ENCODE data around the gene TMC5.
A peak's percentile ranks its signal among the peaks of the same experiment; 100 is the strongest.
"Not testable (repeated sequence)": the region's sequence is repeated elsewhere in the genome, so short reads cannot be mapped to it uniquely, and the experiment has no call there.

The TMC5 gene

GRCh38 chr16:19406891-19407491 is 10.7 kb upstream of the TMC5 start:
- WGBS, 2 experiments (ENCODE audit: insufficient coverage in 2 of 2): 55 to 59% methylated on average over 4 to 5 of the region's 5 CpGs
- no peak overlapping the region for H3K27ac ChIP-seq (ENCODE audit: low read depth, low read length, severe bottlenecking)
- H3K4me1 ChIP-seq (ENCODE audit: control insufficient read depth, insufficient read depth, low read length, poor library complexity, severe bottlenecking): no peaks in the 10 kb centered on the region
- no peaks in the 10 kb centered on the region for H3K36me3 ChIP-seq (ENCODE audit: control insufficient read depth, insufficient read depth, low read length)
- no peak overlapping the region for H3K4me3 ChIP-seq (ENCODE audit: extremely low read depth, insufficient read depth, low read length, poor library complexity, severe bottlenecking)
- peaks cover 17% of the 10 kb centered on the region for H3K9me3 ChIP-seq (ENCODE audit: control insufficient read depth, low read length)

- no peaks in the 10 kb centered on the region for H3K4me1 ChIP-seq (ENCODE audit: control insufficient read depth, insufficient read depth, low read length, poor library complexity, severe bottlenecking)
- peaks cover 14% of the 10 kb centered on the region for H3K9me3 ChIP-seq (ENCODE audit: control insufficient read depth, low read length)
- WGBS, 2 experiments (ENCODE audit: insufficient coverage in 2 of 2): 3% methylated on average over 46 to 49 of the region's 58 CpGs
- no peak overlapping the region for H3K27ac ChIP-seq (ENCODE audit: low read depth, low read length, severe bottlenecking)
- peak overlapping the region; percentile 35 for H3K4me3 ChIP-seq (ENCODE audit: extremely low read depth, insufficient read depth, low read length, poor library complexity, severe bottlenecking)
- H3K36me3 ChIP-seq (ENCODE audit: control insufficient read depth, insufficient read depth, low read length): no peaks in the 10 kb centered on the region
These were observed 7.1 kb upstream of the TMC5 start for GRCh38 chr16:19410435-19411171.

GRCh38 chr16:19411298-19411697 is 6.4 kb upstream of the TMC5 start:
- no peaks in the 10 kb centered on the region for H3K4me1 ChIP-seq (ENCODE audit: control insufficient read depth, insufficient read depth, low read length, poor library complexity, severe bottlenecking)
- 100% methylated on average over 1 of the region's 3 CpGs; no CpG with 5 or more reads in 1 of the 2 experiments for WGBS, 2 experiments (ENCODE audit: insufficient coverage in 2 of 2)
- peaks cover 14% of the 10 kb centered on the region for H3K9me3 ChIP-seq (ENCODE audit: control insufficient read depth, low read length)
- no peaks in the 10 kb centered on the region for H3K36me3 ChIP-seq (ENCODE audit: control insufficient read depth, insufficient read depth, low read length)
- H3K4me3 ChIP-seq (ENCODE audit: extremely low read depth, insufficient read depth, low read length, poor library complexity, severe bottlenecking): peak overlapping the region; percentile 35
- no peak overlapping the region for H3K27ac ChIP-seq (ENCODE audit: low read depth, low read length, severe bottlenecking)

GRCh38 chr16:19412055-19412454 is 5.6 kb upstream of the TMC5 start:
- not testable (repeated sequence) for H3K27ac ChIP-seq (ENCODE audit: low read depth, low read length, severe bottlenecking); H3K36me3 ChIP-seq (ENCODE audit: control insufficient read depth, insufficient read depth, low read length); H3K4me1 ChIP-seq (ENCODE audit: control insufficient read depth, insufficient read depth, low read length, poor library complexity, severe bottlenecking); H3K4me3 ChIP-seq (ENCODE audit: extremely low read depth, insufficient read depth, low read length, poor library complexity, severe bottlenecking)
- peaks cover 11% of the 10 kb centered on the region for H3K9me3 ChIP-seq (ENCODE audit: control insufficient read depth, low read length)
- 100% methylated on average over 4 of the region's 7 CpGs for WGBS, 2 experiments (ENCODE audit: insufficient coverage in 2 of 2)

- no peaks in the 10 kb centered on the region for H3K4me1 ChIP-seq (ENCODE audit: control insufficient read depth, insufficient read depth, low read length, poor library complexity, severe bottlenecking)
- no peak overlapping the region for H3K27ac ChIP-seq (ENCODE audit: low read depth, low read length, severe bottlenecking)
- H3K36me3 ChIP-seq (ENCODE audit: control insufficient read depth, insufficient read depth, low read length): no peaks in the 10 kb centered on the region
- no peaks in the 10 kb centered on the region for H3K9me3 ChIP-seq (ENCODE audit: control insufficient read depth, low read length)
- no peak overlapping the region for H3K4me3 ChIP-seq (ENCODE audit: extremely low read depth, insufficient read depth, low read length, poor library complexity, severe bottlenecking)
- 87 to 97% methylated on average over 4 of the region's 5 CpGs for WGBS, 2 experiments (ENCODE audit: insufficient coverage in 2 of 2)
These were observed 2.2 kb upstream of the TMC5 start for GRCh38 chr16:19415461-19415860.

GRCh38 chr16:19415918-19416317 is 1.8 kb upstream of the TMC5 start:
- Histone ChIP-seq H3K9me3 (ENCODE audit: control insufficient read depth, low read length) (no peaks in the 10 kb centered on the region), H3K4me1 (ENCODE audit: control insufficient read depth, insufficient read depth, low read length, poor library complexity, severe bottlenecking) (no peaks in the 10 kb centered on the region), H3K4me3 (ENCODE audit: extremely low read depth, insufficient read depth, low read length, poor library complexity, severe bottlenecking) (no peak overlapping the region), H3K36me3 (ENCODE audit: control insufficient read depth, insufficient read depth, low read length) (no peaks in the 10 kb centered on the region), H3K27ac (ENCODE audit: low read depth, low read length, severe bottlenecking) (no peak overlapping the region)
- WGBS, 2 experiments (ENCODE audit: insufficient coverage in 2 of 2): no CpG with 5 or more reads among the region's 2 CpGs

- H3K4me1 ChIP-seq (ENCODE audit: control insufficient read depth, insufficient read depth, low read length, poor library complexity, severe bottlenecking): no peaks in the 10 kb centered on the region
- H3K4me3 ChIP-seq (ENCODE audit: extremely low read depth, insufficient read depth, low read length, poor library complexity, severe bottlenecking): no peak overlapping the region
- 97 to 100% methylated on average over 1 to 4 of the region's 4 CpGs for WGBS, 2 experiments (ENCODE audit: insufficient coverage in 2 of 2)
- peaks cover 5% of the 10 kb centered on the region for H3K9me3 ChIP-seq (ENCODE audit: control insufficient read depth, low read length)
- no peaks in the 10 kb centered on the region for H3K36me3 ChIP-seq (ENCODE audit: control insufficient read depth, insufficient read depth, low read length)
- H3K27ac ChIP-seq (ENCODE audit: low read depth, low read length, severe bottlenecking): no peak overlapping the region
These were observed 517 bp downstream of the TMC5 start for GRCh38 chr16:19418200-19418599.

GRCh38 chr16:19419698-19420075 is 2.0 kb downstream of the TMC5 start:
- WGBS, 2 experiments (ENCODE audit: insufficient coverage in 2 of 2): 85 to 97% methylated on average over 8 of the region's 9 CpGs
- Histone ChIP-seq H3K9me3 (ENCODE audit: control insufficient read depth, low read length) (peaks cover 5% of the 10 kb centered on the region), H3K36me3 (ENCODE audit: control insufficient read depth, insufficient read depth, low read length) (no peaks in the 10 kb centered on the region), H3K27ac (ENCODE audit: low read depth, low read length, severe bottlenecking) (no peak overlapping the region), H3K4me3 (ENCODE audit: extremely low read depth, insufficient read depth, low read length, poor library complexity, severe bottlenecking) (no peak overlapping the region), H3K4me1 (ENCODE audit: control insufficient read depth, insufficient read depth, low read length, poor library complexity, severe bottlenecking) (no peaks in the 10 kb centered on the region)

- Histone ChIP-seq H3K27ac (ENCODE audit: low read depth, low read length, severe bottlenecking) (no peak overlapping the region), H3K4me1 (ENCODE audit: control insufficient read depth, insufficient read depth, low read length, poor library complexity, severe bottlenecking) (no peaks in the 10 kb centered on the region), H3K4me3 (ENCODE audit: extremely low read depth, insufficient read depth, low read length, poor library complexity, severe bottlenecking) (no peak overlapping the region), H3K36me3 (ENCODE audit: control insufficient read depth, insufficient read depth, low read length) (no peaks in the 10 kb centered on the region), H3K9me3 (ENCODE audit: control insufficient read depth, low read length) (peaks cover 5% of the 10 kb centered on the region)
- 87 to 93% methylated on average over 8 of the region's 8 CpGs for WGBS, 2 experiments (ENCODE audit: insufficient coverage in 2 of 2)
These were observed 6.8 kb downstream of the TMC5 start for GRCh38 chr16:19424478-19424877.

GRCh38 chr16:19430345-19430744 is 12.7 kb downstream of the TMC5 start:
- 90 to 100% methylated on average over 2 of the region's 3 CpGs for WGBS, 2 experiments (ENCODE audit: insufficient coverage in 2 of 2)
- Histone ChIP-seq H3K36me3 (ENCODE audit: control insufficient read depth, insufficient read depth, low read length) (no peaks in the 10 kb centered on the region), H3K4me1 (ENCODE audit: control insufficient read depth, insufficient read depth, low read length, poor library complexity, severe bottlenecking) (no peaks in the 10 kb centered on the region), H3K4me3 (ENCODE audit: extremely low read depth, insufficient read depth, low read length, poor library complexity, severe bottlenecking) (no peak overlapping the region), H3K9me3 (ENCODE audit: control insufficient read depth, low read length) (no peaks in the 10 kb centered on the region), H3K27ac (ENCODE audit: low read depth, low read length, severe bottlenecking) (no peak overlapping the region)

- Histone ChIP-seq H3K27ac (ENCODE audit: low read depth, low read length, severe bottlenecking) (no peak overlapping the region), H3K4me1 (ENCODE audit: control insufficient read depth, insufficient read depth, low read length, poor library complexity, severe bottlenecking) (no peaks in the 10 kb centered on the region), H3K9me3 (ENCODE audit: control insufficient read depth, low read length) (no peaks in the 10 kb centered on the region), H3K36me3 (ENCODE audit: control insufficient read depth, insufficient read depth, low read length) (no peaks in the 10 kb centered on the region), H3K4me3 (ENCODE audit: extremely low read depth, insufficient read depth, low read length, poor library complexity, severe bottlenecking) (no peak overlapping the region)
- WGBS, 2 experiments (ENCODE audit: insufficient coverage in 2 of 2): 84 to 94% methylated on average over 3 to 4 of the region's 6 CpGs
These were observed 14.1 kb downstream of the TMC5 start for GRCh38 chr16:19431636-19432340.
